Keratinocyte (primary cell): Measurements from ENCODE around the gene DMC1. TPM values are rescaled to one million over a fixed set of nuclear protein-coding genes. Genes with fewer than 3 reads are reported as not detected.
A peak's percentile ranks its signal among the peaks of the same experiment; 100 is the strongest.

ENCODE experiments used
- DNase-seq: peaks from one replicate; pipeline ENCODE4 v3.0.0-alpha.2; 2011; ENCODE audit warnings: low read depth, missing footprints, low spot score
- FAIRE-seq: peaks from 2 replicates; lab custom pipeline; 2011; peaks lifted over from hg19 to GRCh38; lab: Jason Lieb, UNC
- H2AFZ ChIP-seq: 2 replicates; pipeline ENCODE4 v1.6.0; 2012; ENCODE audit warnings: low read length, control low read depth, inconsistent platforms; ENCODE audit not compliant: control insufficient read depth
- H3K27ac ChIP-seq: 2 replicates; pipeline ENCODE4 v1.5.1; 2011; ENCODE audit warnings: low read length; ENCODE audit not compliant: control insufficient read depth, insufficient read depth
- H3K27me3 ChIP-seq: 3 replicates; pipeline ENCODE4 v1.6.0; 2011; ENCODE audit warnings: low read length; ENCODE audit not compliant: control insufficient read depth, insufficient read depth; ENCODE audit errors: extremely low read depth
- H3K36me3 ChIP-seq, 2 experiments: 2 replicates in 1 of 2; 3 replicates in 1 of 2; pipeline ENCODE4 v1.5.1; 2011; ENCODE audit warnings: low read length in 2 of 2, mild to moderate bottlenecking in 1 of 2; ENCODE audit not compliant: control insufficient read depth in 2 of 2, insufficient read depth in 2 of 2; ENCODE audit errors: extremely low read depth in 1 of 2
- H3K4me1 ChIP-seq: 3 replicates; pipeline ENCODE4 v1.5.1; 2011; ENCODE audit warnings: low read length; ENCODE audit not compliant: control insufficient read depth, insufficient read depth; ENCODE audit errors: extremely low read depth
- H3K4me2 ChIP-seq: 3 replicates; pipeline ENCODE4 v1.6.0; 2011; ENCODE audit warnings: low read depth, low read length; ENCODE audit not compliant: control insufficient read depth, insufficient read depth; ENCODE audit errors: extremely low read depth
- H3K4me3 ChIP-seq, 3 experiments: fragments of 200-600 bp in 1 of 3; sonication (generic) in 1 of 3; 2 replicates in 2 of 3; 3 replicates in 1 of 3; pipeline ENCODE4 v1.5.1; 2011 to 2016; ENCODE audit warnings: low read length in 3 of 3, mild to moderate bottlenecking in 3 of 3, control low read depth in 2 of 3, inconsistent platforms in 1 of 3, low read depth in 1 of 3, mixed read lengths in 1 of 3, mixed run types in 1 of 3, moderate library complexity in 1 of 3; ENCODE audit not compliant: control insufficient read depth in 2 of 3, insufficient read depth in 2 of 3; ENCODE audit errors: extremely low read depth in 1 of 3
- H3K79me2 ChIP-seq: 2 replicates; pipeline ENCODE4 v1.6.0; 2012; ENCODE audit warnings: low read length; ENCODE audit not compliant: control insufficient read depth, insufficient read depth
- H3K9ac ChIP-seq: 3 replicates; pipeline ENCODE4 v1.6.0; 2011; ENCODE audit warnings: low read length; ENCODE audit not compliant: control insufficient read depth, insufficient read depth; ENCODE audit errors: extremely low read depth
- H3K9me1 ChIP-seq: 3 replicates; pipeline ENCODE4 v1.6.0; 2011; ENCODE audit warnings: low read length; ENCODE audit not compliant: control insufficient read depth, insufficient read depth; ENCODE audit errors: extremely low read depth
- H3K9me3 ChIP-seq: 2 replicates; pipeline ENCODE4 v1.5.1; 2012; ENCODE audit warnings: low read depth, low read length; ENCODE audit not compliant: control insufficient read depth
- H4K20me1 ChIP-seq: 3 replicates; pipeline ENCODE4 v1.6.0; 2011; ENCODE audit warnings: low read length; ENCODE audit not compliant: control insufficient read depth, insufficient read depth; ENCODE audit errors: extremely low read depth
- CTCF ChIP-seq, 3 experiments: IDR thresholded peaks in 1 of 3; conservative IDR thresholded peaks in 1 of 3; optimal IDR thresholded peaks in 1 of 3; 2 replicates in 2 of 3; 3 replicates in 1 of 3; pipeline versions ENCODE3 to v1.5.1; 2011; ENCODE audit warnings: low read length in 3 of 3, mild to moderate bottlenecking in 3 of 3, moderate library complexity in 2 of 3, control low read depth in 1 of 3, inconsistent platforms in 1 of 3; ENCODE audit not compliant: insufficient read depth in 2 of 3; ENCODE audit errors: extremely low read depth in 1 of 3
- EZH2 ChIP-seq: IDR thresholded peaks from one replicate; pipeline ENCODE4 v1.6.1; 2012; ENCODE audit warnings: inconsistent platforms, mild to moderate bottlenecking, low read length, moderate library complexity
- dilution Hi-C: fragments of 300-500 bp; cut with MboI; formaldehyde crosslinking; loops from one replicate; pipeline ENCODE4 v1.7.0; 2020; ENCODE audit warnings: low sequenced_read_pairs; ENCODE audit not compliant: extremely low pct_ligation_motif_present
- polyA plus RNA-seq, 5 experiments: library from polyadenylated mRNA; depleted of rRNA in 3 of 5; stranded (reverse) in 3 of 5; stranded (forward) in 1 of 5; unstranded in 1 of 5; fragments of >200 nt; gene quantifications; 1 replicate in 1 of 5; 2 replicates in 3 of 5; 3 replicates in 1 of 5; pipeline versions ENCODE4 v1.2.1 to v1.2.3, GENCODE V29; 2011 to 2012; ENCODE audit warnings: missing spikeins in 2 of 5, low read depth in 1 of 5, low replicate concordance in 1 of 5

DMC1 gene
- polyA plus RNA-seq, 1 donor (not counting 4 experiments of a cell fraction or from before 2014, with no cell fraction given) = 0.30 TPM

- Histone ChIP-seq H3K4me2 (no peak overlapping the region), H3K9me1 (peaks cover 3% of the 10 kb centered on the region), H3K79me2 (peaks cover 43% of the 10 kb centered on the region), H3K36me3 (peaks cover 48 to 77% of the 10 kb centered on the region in 2 experiments), H3K4me3 (no peak overlapping the region), H2AFZ (no peak overlapping the region), H3K9ac (no peak overlapping the region), H3K27ac (peak overlapping the region; percentile 19), H4K20me1 (peaks cover 27% of the 10 kb centered on the region), H3K4me1 (no peaks in the 10 kb centered on the region), H3K27me3 (no peaks in the 10 kb centered on the region), H3K9me3 (no peaks in the 10 kb centered on the region)
- dilution Hi-C loops = no loop called here
- TF ChIP-seq EZH2 = no peak
- TF ChIP-seq CTCF (optimal IDR thresholded peaks at IDR 0.05 in 1 of 3, IDR thresholded peaks at IDR 0.05 in 1 of 3, conservative IDR thresholded peaks at IDR 0.05 in 1 of 3; ENCODE audit: extremely low read depth in 1 of 3, insufficient read depth in 2 of 3, low read length in 3 of 3) = no peak
- DNase-seq (no peak), FAIRE-seq (no peak)
Observed at GRCh38 chr22:38490475-38490874, 79.5 kb downstream of the DMC1 start.

GRCh38 chr22:38489561-38490145 lies 80.3 kb downstream of the DMC1 start:
- peaks cover 50 to 73% of the 10 kb centered on the region in 2 experiments for H3K36me3 ChIP-seq
- no peak overlapping the region for H3K27ac ChIP-seq
- no peak for DNase-seq
- H4K20me1 ChIP-seq = peaks cover 24% of the 10 kb centered on the region
- H3K4me1 ChIP-seq = no peaks in the 10 kb centered on the region
- dilution Hi-C loops = no loop called here
- H3K9me1 ChIP-seq = peaks cover 3% of the 10 kb centered on the region
- no peak overlapping the region for H3K4me2 ChIP-seq
- H3K27me3 ChIP-seq = no peaks in the 10 kb centered on the region
- no peak for FAIRE-seq
- no peak overlapping the region for H2AFZ ChIP-seq
- H3K9me3 ChIP-seq = no peaks in the 10 kb centered on the region
- no peak overlapping the region for H3K4me3 ChIP-seq
- TF ChIP-seq CTCF (optimal IDR thresholded peaks at IDR 0.05 in 1 of 3, IDR thresholded peaks at IDR 0.05 in 1 of 3, conservative IDR thresholded peaks at IDR 0.05 in 1 of 3; ENCODE audit: extremely low read depth in 1 of 3, insufficient read depth in 2 of 3, low read length in 3 of 3) = no peak
- TF ChIP-seq EZH2 = no peak
- peaks cover 37% of the 10 kb centered on the region for H3K79me2 ChIP-seq
- no peak overlapping the region for H3K9ac ChIP-seq
